Lung (tissue), 12 donors: ENCODE data around the gene DYSF. TPM values are rescaled to one million over a fixed set of nuclear protein-coding genes. Genes with fewer than 3 reads are reported as not detected.

Experiments
- ATAC-seq: fragments of 200-7000 bp; cut with Tn5 transposase; one replicate; pipeline ENCODE4 v1.9.1; 2020; ENCODE audit warnings: moderate number of reproducible peaks; ENCODE audit not compliant: insufficient read depth, low FRiP score
- DNase-seq, 3 donors: peaks; one replicate each; pipeline ENCODE4 v3.0.0-alpha.2; 2013 to 2017
- H3K27ac ChIP-seq, 2 donors: one replicate each; pipeline ENCODE4 v1.5.1; 2013; ENCODE audit warnings: mild to moderate bottlenecking in 2 of 2, moderate library complexity in 2 of 2, control low read depth in 1 of 2, inconsistent platforms in 1 of 2, low read depth in 1 of 2, low read length in 1 of 2
- H3K27me3 ChIP-seq, 3 donors: one replicate each; pipeline ENCODE4 v1.5.1; 2013; ENCODE audit warnings: low read length in 2 of 3; ENCODE audit not compliant: control insufficient read depth in 3 of 3, insufficient read depth in 3 of 3
- H3K36me3 ChIP-seq, 4 donors: one replicate each; pipeline ENCODE4 v1.5.1; 2013; ENCODE audit warnings: low read length in 4 of 4, mild to moderate bottlenecking in 1 of 4, moderate library complexity in 1 of 4; ENCODE audit not compliant: control insufficient read depth in 4 of 4, insufficient read depth in 4 of 4
- H3K4me1 ChIP-seq, 5 donors: one replicate each; pipeline ENCODE4 v1.5.1; 2013; ENCODE audit warnings: low read length in 5 of 5, mild to moderate bottlenecking in 2 of 5, moderate library complexity in 1 of 5; ENCODE audit not compliant: control insufficient read depth in 5 of 5, insufficient read depth in 5 of 5
- H3K4me3 ChIP-seq: one replicate; pipeline ENCODE4 v1.5.1; 2013; ENCODE audit warnings: mild to moderate bottlenecking, control low read depth, moderate library complexity
- H3K9ac ChIP-seq, 2 donors: one replicate each; pipeline ENCODE4 v1.5.1; 2013; ENCODE audit warnings: low read length in 2 of 2, control low read depth in 1 of 2; ENCODE audit not compliant: insufficient read depth in 1 of 2
- H3K9me3 ChIP-seq, 4 donors: one replicate each; pipeline ENCODE4 v1.5.1; 2013; ENCODE audit warnings: low read length in 3 of 4, mild to moderate bottlenecking in 1 of 4, moderate library complexity in 1 of 4; ENCODE audit not compliant: control insufficient read depth in 4 of 4, insufficient read depth in 3 of 4
- CTCF ChIP-seq: IDR thresholded peaks from 2 replicates; pipeline ENCODE4 v1.5.1; 2012; ENCODE audit warnings: mild to moderate bottlenecking; ENCODE audit errors: control extremely low read depth, extremely low read depth
- WGBS, 2 donors: extraction: QIAGEN DNeasy Blood & Tissue Kit; methylation state at CpG; one replicate each; pipeline ENCODE4 v1.1.7; 2013; 5-methylcytosine and 5-hydroxymethylcytosine counted together
- polyA plus RNA-seq, 2 donors: library from polyadenylated mRNA; stranded (reverse); fragments of 200-250 nt; gene quantifications; one replicate each; pipeline ENCODE4 v1.2.1, GENCODE V29; 2013
- total RNA-seq, 2 donors: library from RNA; depleted of rRNA in 1 of 2; stranded (reverse); fragments of >200 nt in 1 of 2; gene quantifications; one replicate each; pipeline ENCODE4 v1.2.1, GENCODE V29; 2014 to 2021
- donor health status: control.
- donor health status: control.
- donor health status: Bipolar disorder and iron deficiency.
- donor health status: healthy.
- donor health status: DM: yes; HTN: yes; CAD: no.

Gene DYSF
- total and polyA plus RNA-seq, 4 donors: 12.9 to 56.2 (median 40.0) TPM

- WGBS, 2 donors: 86 to 88% methylated on average over 4 of the region's 4 CpGs
- no peak for DNase-seq
- Histone ChIP-seq H3K9me3 (no peaks in the 10 kb centered on the region), H3K36me3 (peaks cover 0 to 4% (median 0%) of the 10 kb centered on the region in 4 donors), H3K4me1 (peaks cover 0 to 6% (median 0%) of the 10 kb centered on the region in 5 donors), H3K9ac (no peak overlapping the region), H3K27ac (no peak overlapping the region), H3K27me3 (no peaks in the 10 kb centered on the region), H3K4me3 (no peak overlapping the region)
- TF ChIP-seq CTCF: no peak
- no peak for ATAC-seq
Measured at GRCh38 chr2:71597756-71598155, 144.4 kb downstream of the DYSF start.

GRCh38 chr2:71598526-71598925 lies 145.2 kb downstream of the DYSF start:
- H3K9me3 ChIP-seq: no peaks in the 10 kb centered on the region
- ATAC-seq: no peak
- H3K27me3 ChIP-seq: no peaks in the 10 kb centered on the region
- H3K27ac ChIP-seq: no peak overlapping the region
- peaks cover 0 to 13% (median 3%) of the 10 kb centered on the region in 5 donors for H3K4me1 ChIP-seq
- no peak for TF ChIP-seq CTCF
- no peak overlapping the region for H3K9ac ChIP-seq
- no peak overlapping the region for H3K4me3 ChIP-seq
- 89 to 93% methylated on average over 14 of the region's 14 CpGs for WGBS, 2 donors
- no peak for DNase-seq
- H3K36me3 ChIP-seq: peaks cover 0 to 4% (median 0%) of the 10 kb centered on the region in 4 donors

- 70 to 80% methylated on average over 8 of the region's 8 CpGs for WGBS, 2 donors
- no peak for ATAC-seq
- Histone ChIP-seq H3K27ac (no peak overlapping the region), H3K9ac (no peak overlapping the region), H3K4me3 (no peak overlapping the region), H3K27me3 (no peaks in the 10 kb centered on the region), H3K9me3 (no peaks in the 10 kb centered on the region), H3K36me3 (peaks cover 0 to 4% (median 0%) of the 10 kb centered on the region in 4 donors), H3K4me1 (peaks cover 0 to 18% (median 3%) of the 10 kb centered on the region in 5 donors)
- TF ChIP-seq CTCF: no peak
- DNase-seq: no peak
Measured at GRCh38 chr2:71599038-71599437, 145.7 kb downstream of the DYSF start.

- no peaks in the 10 kb centered on the region for H3K9me3 ChIP-seq
- no peak overlapping the region for H3K27ac ChIP-seq
- H3K4me1 ChIP-seq: peaks cover 0 to 25% (median 5%) of the 10 kb centered on the region in 5 donors
- DNase-seq (no peak), ATAC-seq (no peak)
- H3K27me3 ChIP-seq: no peaks in the 10 kb centered on the region
- H3K36me3 ChIP-seq: peaks cover 0 to 4% (median 0%) of the 10 kb centered on the region in 4 donors
- no peak overlapping the region for H3K9ac ChIP-seq
- H3K4me3 ChIP-seq: no peak overlapping the region
- WGBS, 2 donors: 92 to 95% methylated on average over 13 of the region's 13 CpGs
- TF ChIP-seq CTCF: no peak
Measured at GRCh38 chr2:71599646-71600236, 146.4 kb downstream of the DYSF start.
